HG02973 (cell line): ENCODE measurements around the gene TTLL10.

ENCODE experiments used
- ATAC-seq: cut with Tn5 transposase; IDR thresholded peaks from one replicate; pipeline ENCODE4 v1.9.1; 2021; ENCODE audit warnings: moderate library complexity; ENCODE audit not compliant: unreplicated experiment

TTLL10 gene

DNA sequence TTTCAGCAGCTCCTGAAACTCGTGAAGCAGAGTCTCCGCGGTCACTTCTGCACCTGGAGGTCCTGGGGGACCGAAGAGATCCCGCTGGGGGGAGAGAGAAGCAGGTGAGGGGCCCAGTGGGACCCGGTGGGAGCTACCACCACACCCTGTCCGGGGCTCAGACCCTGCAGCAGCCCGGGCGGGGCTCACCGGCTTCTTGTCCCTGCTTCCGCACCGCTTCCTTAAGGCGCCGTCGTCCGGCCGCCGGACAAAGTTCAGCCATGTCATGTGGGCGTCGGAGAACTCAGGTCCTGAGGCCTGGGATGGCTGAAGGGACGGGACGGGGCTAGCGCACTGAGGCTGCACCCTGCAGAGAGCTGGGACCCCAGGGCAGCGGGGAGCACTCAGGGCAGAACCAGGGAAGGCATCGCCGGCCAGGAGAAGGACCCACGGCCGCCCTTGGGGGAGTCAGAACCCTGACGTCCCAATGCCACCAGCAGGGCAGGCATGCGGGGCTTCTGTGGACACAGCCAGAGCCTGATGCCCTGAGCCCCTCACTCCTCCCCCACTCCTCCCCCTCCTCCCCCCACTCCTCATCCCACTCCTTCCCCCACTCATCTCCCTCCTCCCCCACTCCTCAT lies 70.6 kb downstream of the TTLL10 start:
- no peak for ATAC-seq

DNA sequence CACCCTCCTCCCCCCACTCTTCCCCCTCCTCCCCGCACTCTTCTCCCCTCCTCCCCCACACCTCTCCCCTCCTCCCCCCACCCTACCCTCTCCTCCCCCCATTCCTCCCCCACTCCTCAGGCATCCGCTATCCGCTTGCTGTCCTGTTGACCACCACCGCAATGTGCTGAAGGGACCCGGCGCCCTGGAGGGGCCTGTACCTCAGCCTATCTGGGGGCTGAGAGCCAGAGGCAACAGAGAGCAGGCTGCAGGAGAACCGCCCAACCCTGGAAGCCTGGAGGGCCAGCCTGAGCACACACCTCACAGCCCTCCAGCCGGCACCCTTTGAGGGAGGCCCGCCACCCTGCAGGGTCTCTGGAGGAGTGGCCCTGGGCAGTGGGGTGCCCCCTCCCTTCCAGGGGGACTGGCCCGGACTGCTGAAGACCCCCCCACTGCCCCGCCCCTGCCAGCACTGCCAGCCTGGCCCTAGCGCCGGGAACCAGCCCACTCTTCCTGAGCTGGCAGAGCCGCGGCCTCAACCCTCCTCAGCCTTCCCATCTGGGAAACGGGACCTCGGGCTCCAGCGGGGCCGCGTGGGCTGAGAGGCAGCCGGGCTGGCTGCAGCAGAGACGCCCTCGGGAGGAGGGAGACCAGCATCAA lies 71.6 kb downstream of the TTLL10 start:
- ATAC-seq: no peak

DNA sequence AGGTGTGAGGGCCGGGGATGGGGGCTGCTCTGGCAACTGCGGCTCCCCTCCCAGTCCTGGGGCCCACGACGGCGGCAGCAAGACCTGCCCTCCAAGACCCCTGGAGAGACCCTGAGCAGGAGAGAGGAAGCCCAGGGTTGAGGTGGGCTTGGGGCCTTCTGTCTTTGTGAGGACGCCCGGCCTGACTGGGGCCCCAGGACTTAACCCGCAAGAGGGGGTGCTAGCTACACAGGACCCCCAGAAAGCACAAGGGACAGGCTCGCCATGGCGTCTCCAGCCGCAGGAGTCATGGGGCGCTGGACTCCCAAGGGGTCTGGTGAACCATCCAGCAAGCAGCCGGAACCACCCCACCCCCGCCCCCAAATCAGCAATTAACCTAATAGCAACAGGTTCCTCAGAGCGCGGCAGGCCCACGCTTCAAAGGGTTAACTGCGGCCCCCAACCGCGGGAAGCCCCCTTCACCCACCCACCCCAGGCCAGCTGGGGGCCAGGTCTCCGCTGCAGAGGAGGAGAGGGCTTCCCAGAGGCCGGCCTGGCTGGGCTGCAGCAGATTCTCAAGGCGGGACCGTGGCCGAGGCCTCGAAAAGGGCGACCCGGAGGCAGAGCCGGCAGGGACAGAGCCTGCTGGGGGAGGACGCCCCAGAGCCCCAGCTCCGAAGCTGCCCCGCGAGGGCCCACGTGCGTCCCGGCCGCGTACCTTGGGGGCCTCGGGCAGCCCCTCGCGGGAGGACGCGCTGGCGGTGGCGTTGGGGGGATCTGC lies 72.3 kb downstream of the TTLL10 start:
- ATAC-seq: no peak

DNA sequence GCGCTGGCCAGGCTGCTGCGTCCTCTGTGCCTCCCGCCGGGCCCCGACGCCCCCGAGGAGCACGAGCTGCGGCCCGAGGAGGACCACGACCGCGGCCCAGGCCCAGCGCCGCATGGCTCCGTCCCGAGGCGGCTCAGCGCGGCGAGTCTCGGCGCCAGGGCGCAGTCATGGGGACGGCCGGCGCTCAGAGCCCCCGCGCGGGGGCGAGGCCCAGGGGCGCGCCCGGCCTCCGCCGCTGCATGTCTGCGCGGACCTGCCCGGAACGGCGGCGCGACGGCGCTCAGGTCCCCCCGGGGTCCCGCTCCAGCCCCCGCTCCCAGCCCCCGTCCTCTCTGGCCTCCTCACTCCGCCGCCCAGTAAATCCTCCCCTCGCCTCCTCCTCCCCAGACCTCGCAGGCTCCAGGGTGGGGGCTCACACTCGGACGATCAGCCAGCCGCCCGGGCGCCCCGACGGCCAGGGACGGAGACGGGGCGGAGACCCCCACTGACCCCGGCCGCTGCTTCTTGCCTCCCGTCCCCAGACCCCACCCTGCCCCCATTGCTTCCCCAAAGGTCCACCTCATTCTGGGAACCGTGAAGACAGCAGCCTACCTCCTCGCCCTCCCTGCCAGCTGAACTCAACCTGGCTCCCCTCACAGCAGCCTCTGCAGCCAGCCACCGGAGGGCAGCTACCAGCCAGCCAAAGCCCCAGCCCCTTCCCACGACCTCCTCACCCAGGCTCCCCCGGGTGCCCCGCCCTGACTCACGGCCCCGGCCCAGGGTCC lies 73.1 kb downstream of the TTLL10 start, which contains the start of gene C1QTNF12:
TSS of gene C1QTNF12 (minus strand) at position 146 of the 764 bp plus-strand sequence. CDS start at position 114, 32 bp downstream.
- ATAC-seq: no peak

DNA sequence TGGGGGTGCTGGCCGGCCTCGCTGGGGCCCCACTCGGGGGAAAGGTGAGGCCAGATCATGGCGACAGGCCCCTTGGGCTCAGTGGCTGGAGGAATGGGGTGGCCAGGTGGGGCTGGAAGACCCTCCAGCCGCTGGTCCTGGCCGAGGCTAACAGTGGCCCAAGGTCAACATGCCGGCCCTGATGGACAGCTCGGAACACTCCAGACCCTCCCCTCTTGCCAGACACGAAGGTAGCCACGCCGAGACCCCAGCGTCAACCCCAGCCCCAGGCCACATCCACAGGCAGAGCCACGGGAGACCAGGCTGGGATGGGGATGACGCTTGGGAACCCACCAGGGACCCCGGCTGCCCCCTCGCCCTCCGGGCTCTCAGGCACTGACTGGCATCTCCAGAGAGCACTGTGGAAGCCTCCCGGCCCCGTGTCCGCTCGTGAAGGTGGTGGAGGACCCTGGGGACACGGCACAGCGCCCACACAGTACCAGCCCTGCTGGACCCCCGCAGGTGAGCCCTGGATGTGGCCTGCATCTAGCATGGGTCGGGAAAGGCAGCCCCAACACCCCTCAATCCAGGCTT lies 73.7 kb downstream of the TTLL10 start:
- ATAC-seq: no peak
